GM06990 (cell line): ENCODE measurements around the gene B3GNT4.
"Not testable (repeated sequence)": the region's sequence is repeated elsewhere in the genome, so short reads cannot be mapped to it uniquely, and the experiment has no call there.

Experiments used
- DNase-seq: peaks from one replicate; pipeline ENCODE4 v3.0.0-alpha.2; 2011; ENCODE audit not compliant: insufficient read length; ENCODE audit errors: extremely low read depth
- H3K27me3 ChIP-seq: replicated peaks from 2 replicates; pipeline ENCODE4 v1.6.0; 2011; ENCODE audit warnings: low read length; ENCODE audit not compliant: control insufficient read depth, insufficient read depth
- H3K36me3 ChIP-seq: 2 replicates; pipeline ENCODE4 v1.5.1; 2011; ENCODE audit warnings: low read length; ENCODE audit not compliant: control insufficient read depth, insufficient read depth
- H3K4me3 ChIP-seq: replicated peaks from 2 replicates; pipeline ENCODE4 v1.5.1; 2011; ENCODE audit warnings: low read depth, mild to moderate bottlenecking, control low read depth, low read length
- CTCF ChIP-seq: IDR thresholded peaks from 2 replicates; pipeline ENCODE4 v1.5.1; 2011; ENCODE audit warnings: low read length, control low read depth, mild to moderate bottlenecking, inconsistent platforms; ENCODE audit not compliant: insufficient read depth, poor library complexity, severe bottlenecking

Gene B3GNT4

DNA sequence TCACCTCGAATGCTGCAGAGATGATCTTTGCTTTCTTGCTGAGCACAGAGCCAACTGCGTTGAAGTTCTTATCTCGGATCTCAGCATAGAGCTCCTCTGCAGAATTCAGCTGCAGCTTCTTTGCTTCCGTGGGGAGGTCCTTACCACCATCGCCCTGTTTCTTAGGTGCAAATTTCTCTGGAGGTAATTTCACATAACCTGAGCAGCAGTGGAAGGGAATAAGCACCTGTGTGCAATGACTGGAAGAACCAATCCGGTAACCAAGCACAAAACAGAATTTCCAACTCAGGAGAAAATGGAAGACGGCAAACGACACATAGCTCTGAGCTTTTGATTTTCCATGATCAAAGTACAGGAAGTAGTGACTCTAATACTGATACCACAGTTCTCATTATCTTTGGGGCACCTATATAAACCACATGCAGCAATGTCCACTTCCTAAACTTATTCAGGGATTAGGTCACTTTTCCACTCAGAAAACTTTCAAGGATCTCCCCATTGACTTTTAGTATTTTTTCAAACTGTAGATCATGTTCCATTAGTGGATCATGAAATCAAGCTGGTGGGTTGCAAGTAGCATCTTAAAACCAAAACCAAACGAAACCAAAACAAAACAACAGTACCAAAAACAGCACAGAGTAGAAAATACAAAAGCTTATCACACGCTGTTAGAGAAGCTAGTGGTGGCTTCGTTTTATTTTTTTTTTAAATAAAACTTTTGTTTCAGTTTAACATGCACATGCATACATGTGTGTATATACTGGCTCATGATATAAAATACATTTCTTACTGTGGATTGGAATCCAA is 41.3 kb downstream of the B3GNT4 start:
- Histone ChIP-seq H3K36me3 (peaks cover 6% of the 10 kb centered on the region; the same call in 1 of the 2 replicates), H3K27me3 (no peaks in the 10 kb centered on the region), H3K4me3 (no peak overlapping the region)
- no peak for TF ChIP-seq CTCF
- DNase-seq, result no peak

DNA sequence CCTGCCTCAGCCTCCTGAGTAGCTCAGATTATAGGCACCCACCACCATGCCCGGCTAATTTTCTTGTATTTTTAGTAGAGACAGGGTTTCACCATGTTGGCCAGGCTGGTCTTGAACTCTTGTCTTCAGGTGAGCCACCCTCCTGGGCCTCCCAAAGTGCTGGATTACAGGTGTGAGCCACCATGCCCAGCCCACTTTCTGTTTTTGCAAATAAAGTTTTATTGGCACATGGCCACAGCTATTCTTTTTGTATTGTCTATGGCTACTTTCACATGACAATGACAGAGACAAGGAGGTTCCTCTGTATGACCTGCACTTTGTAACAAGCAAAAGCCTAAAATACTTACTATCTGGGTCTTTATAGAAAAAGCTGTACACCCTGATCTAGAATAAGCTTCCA is 42.0 kb downstream of the B3GNT4 start:
- no peak overlapping the region for H3K4me3 ChIP-seq
- TF ChIP-seq CTCF, result no peak
- no peak for DNase-seq
- H3K27me3 ChIP-seq, result no peaks in the 10 kb centered on the region
- peaks cover 8% of the 10 kb centered on the region; the same call in 1 of the 2 replicates for H3K36me3 ChIP-seq

- no peak for DNase-seq
- Histone ChIP-seq H3K27me3 (no peaks in the 10 kb centered on the region), H3K4me3 (no peak overlapping the region), H3K36me3 (peaks cover 6% of the 10 kb centered on the region; the same call in 1 of the 2 replicates)
- TF ChIP-seq CTCF, result no peak
Observed at GRCh38 chr12:122250047-122250446, 46.5 kb downstream of the B3GNT4 start.

DNA sequence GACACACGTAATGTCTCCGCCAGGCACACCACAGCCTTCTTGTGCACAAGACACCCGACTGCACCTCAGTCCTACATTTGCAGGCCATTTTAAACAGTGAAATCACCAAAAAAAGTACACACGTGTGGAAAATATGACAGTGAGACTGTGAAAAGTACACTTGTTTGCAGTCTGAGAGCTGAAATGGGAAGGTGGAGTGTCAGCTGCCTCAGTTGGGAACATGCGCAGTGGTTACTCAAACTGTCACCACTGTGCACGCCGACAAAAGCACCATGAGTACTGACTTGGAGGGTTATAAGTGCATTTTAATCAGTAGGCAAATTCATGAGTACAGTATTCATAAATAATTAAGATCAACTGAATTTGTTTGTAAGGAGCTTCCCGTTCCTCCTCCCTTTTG is 47.0 kb downstream of the B3GNT4 start:
- Histone ChIP-seq H3K36me3 (peaks cover 6% of the 10 kb centered on the region; the same call in 1 of the 2 replicates), H3K27me3 (no peaks in the 10 kb centered on the region), H3K4me3 (no peak overlapping the region)
- no peak for TF ChIP-seq CTCF
- DNase-seq, result no peak

DNA sequence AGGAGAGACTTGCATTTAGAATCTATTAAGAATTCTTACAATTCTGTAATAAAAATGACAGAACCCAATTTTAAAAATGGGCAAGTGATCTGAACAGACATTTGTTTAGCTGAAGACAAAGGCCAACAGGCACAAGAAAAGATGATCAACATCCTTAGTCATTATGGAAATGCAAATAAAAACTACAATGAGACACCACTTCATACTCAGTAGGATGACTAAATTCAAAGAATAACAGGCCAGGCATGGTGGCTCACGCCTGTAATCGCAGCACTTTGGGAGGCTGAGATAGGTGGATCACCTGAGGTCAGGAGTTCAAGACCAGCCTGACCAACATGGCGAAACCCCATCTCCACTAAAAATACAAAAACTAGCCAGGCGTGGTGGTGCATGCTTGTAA is 55.0 kb downstream of the B3GNT4 start:
- not testable (repeated sequence) for DNase-seq, H3K27me3 ChIP-seq, H3K36me3 ChIP-seq, H3K4me3 ChIP-seq
